HCT116 (cell line): Measurements from ENCODE around the gene WDR17.

ENCODE experiments used
- CBX3 ChIP-seq: IDR thresholded peaks from 2 replicates; pipeline ENCODE4 v1.6.1; 2012; ENCODE audit warnings: low read depth
- POLR2A ChIP-seq: IDR thresholded peaks from 2 replicates; pipeline ENCODE4 v1.7.0; 2011; ENCODE audit warnings: borderline replicate concordance; ENCODE audit not compliant: insufficient read depth, insufficient read length; ENCODE audit errors: extremely low read depth
- POLR2AphosphoS5 ChIP-seq: IDR thresholded peaks from 2 replicates; pipeline ENCODE4 v1.6.1; 2011; ENCODE audit warnings: mild to moderate bottlenecking, low read depth, low read length, moderate library complexity
- ZNF274 ChIP-seq: fragments of 200-500 bp; sonication (Bioruptor generic); IDR thresholded peaks from 2 replicates; pipeline ENCODE4 v1.6.1; 2014; ENCODE audit warnings: mild to moderate bottlenecking, low read depth, low read length, inconsistent platforms
- TF ChIP-seq, protein P1 (sequence below), 3 experiments: fragments of 200-600 bp in 1 of 3; sonication (generic) in 1 of 3; IDR thresholded peaks in 2 of 3; conservative IDR thresholded peaks in 1 of 3; 2 replicates each; pipeline ENCODE4 v1.5.1; 2012 to 2017; ENCODE audit warnings: low read depth in 2 of 3, low read length in 2 of 3, antibody characterized with exemption in 1 of 3, borderline replicate concordance in 1 of 3, control low read depth in 1 of 3, mild to moderate bottlenecking in 1 of 3, mixed read lengths in 1 of 3, mixed run types in 1 of 3, moderate library complexity in 1 of 3; ENCODE audit not compliant: insufficient read depth in 1 of 3
- TF ChIP-seq, protein P2 (sequence below): IDR thresholded peaks from 2 replicates; pipeline ENCODE4 v1.6.1; 2012

DNA sequence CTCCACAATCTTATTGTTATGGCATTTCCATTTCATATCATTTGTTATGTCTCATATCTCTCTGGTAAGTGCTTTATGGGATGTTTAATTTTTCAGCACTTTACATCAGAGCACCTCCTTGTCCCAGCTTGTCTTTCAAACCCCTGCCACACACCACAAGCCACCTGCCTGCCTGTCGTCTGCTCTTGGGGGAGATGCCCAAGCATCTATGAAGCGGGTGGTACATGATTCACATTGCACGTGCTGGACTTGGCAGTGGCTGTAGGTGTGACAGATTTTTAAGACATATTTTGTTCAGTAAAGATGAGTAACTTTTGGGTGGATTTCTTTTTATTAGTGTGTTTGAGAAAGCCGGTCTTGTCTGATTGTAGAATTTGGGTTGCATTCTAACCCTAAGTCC, 143.9 kb downstream of the WDR17 start:
- TF ChIP-seq POLR2A (no peak), ZNF274 (no peak), POLR2AphosphoS5 (no peak), CBX3 (no peak)
- TF ChIP-seq, protein P1, sequence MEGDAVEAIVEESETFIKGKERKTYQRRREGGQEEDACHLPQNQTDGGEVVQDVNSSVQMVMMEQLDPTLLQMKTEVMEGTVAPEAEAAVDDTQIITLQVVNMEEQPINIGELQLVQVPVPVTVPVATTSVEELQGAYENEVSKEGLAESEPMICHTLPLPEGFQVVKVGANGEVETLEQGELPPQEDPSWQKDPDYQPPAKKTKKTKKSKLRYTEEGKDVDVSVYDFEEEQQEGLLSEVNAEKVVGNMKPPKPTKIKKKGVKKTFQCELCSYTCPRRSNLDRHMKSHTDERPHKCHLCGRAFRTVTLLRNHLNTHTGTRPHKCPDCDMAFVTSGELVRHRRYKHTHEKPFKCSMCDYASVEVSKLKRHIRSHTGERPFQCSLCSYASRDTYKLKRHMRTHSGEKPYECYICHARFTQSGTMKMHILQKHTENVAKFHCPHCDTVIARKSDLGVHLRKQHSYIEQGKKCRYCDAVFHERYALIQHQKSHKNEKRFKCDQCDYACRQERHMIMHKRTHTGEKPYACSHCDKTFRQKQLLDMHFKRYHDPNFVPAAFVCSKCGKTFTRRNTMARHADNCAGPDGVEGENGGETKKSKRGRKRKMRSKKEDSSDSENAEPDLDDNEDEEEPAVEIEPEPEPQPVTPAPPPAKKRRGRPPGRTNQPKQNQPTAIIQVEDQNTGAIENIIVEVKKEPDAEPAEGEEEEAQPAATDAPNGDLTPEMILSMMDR (IDR thresholded peaks at IDR 0.05 in 2 of 3, conservative IDR thresholded peaks at IDR 0.05 in 1 of 3; ENCODE audit: borderline replicate concordance in 1 of 3, insufficient read depth in 1 of 3, low read depth in 2 of 3, low read length in 2 of 3) = no peak
- TF ChIP-seq, protein P2, sequence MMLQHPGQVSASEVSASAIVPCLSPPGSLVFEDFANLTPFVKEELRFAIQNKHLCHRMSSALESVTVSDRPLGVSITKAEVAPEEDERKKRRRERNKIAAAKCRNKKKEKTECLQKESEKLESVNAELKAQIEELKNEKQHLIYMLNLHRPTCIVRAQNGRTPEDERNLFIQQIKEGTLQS = no peak
